Lower lobe of right lung (tissue), 2 donors: Measurements from ENCODE around the gene PLB1. TPM values are rescaled to one million over a fixed set of nuclear protein-coding genes. Genes with fewer than 3 reads are reported as not detected.
A peak's percentile ranks its signal among the peaks of the same experiment; 100 is the strongest.

ENCODE experiments used
- ATAC-seq, 2 donors: fragments of 200-7000 bp; cut with Tn5 transposase; one replicate each; pipeline ENCODE4 v1.9.1; 2020 to 2022; ENCODE audit warnings: mild to moderate bottlenecking in 2 of 2, moderate library complexity in 2 of 2
- DNase-seq: peaks from one replicate; pipeline ENCODE4 v3.0.0-alpha.2; 2020
- H3K27ac ChIP-seq: fragments of 200-600 bp; one replicate; pipeline ENCODE4 v1.8.0; 2022
- H3K27me3 ChIP-seq: fragments of 200-600 bp; one replicate; pipeline ENCODE4 v1.8.0; 2022; ENCODE audit warnings: low read depth
- H3K36me3 ChIP-seq: fragments of 200-600 bp; one replicate; pipeline ENCODE4 v1.8.0; 2022; ENCODE audit warnings: mild to moderate bottlenecking
- H3K4me1 ChIP-seq: fragments of 200-600 bp; one replicate; pipeline ENCODE4 v1.8.0; 2022
- H3K4me3 ChIP-seq: fragments of 200-600 bp; one replicate; pipeline ENCODE4 v1.8.0; 2022; ENCODE audit warnings: mild to moderate bottlenecking
- H3K9me3 ChIP-seq: fragments of 200-600 bp; one replicate; pipeline ENCODE4 v1.8.0; 2022
- CTCF ChIP-seq: fragments of 200-600 bp; IDR thresholded peaks from one replicate; pipeline ENCODE4 v1.8.0; 2022; ENCODE audit warnings: antibody characterized with exemption, mild to moderate bottlenecking
- intact Hi-C: fragments of 100-400 bp; cut with DNase I; formaldehyde crosslinking; loops from one replicate; pipeline ENCODE4 v1.11.0; 2022
- total RNA-seq: library from RNA; stranded (reverse); fragmentation: NEBNext Ultra II Directional; extraction: Animal tissue kit (Norgen Biotek cat#: 25700); gene quantifications from one replicate; pipeline ENCODE4 v1.2.1, GENCODE V29; 2021
- donor health status: DM: no; HTN: yes; CAD: no; lungs with severe emphysema.

PLB1 gene
- total RNA-seq, 1 donor from 2014 or later = 5.5 TPM

- intact Hi-C loops = no loop called here
- Histone ChIP-seq H3K4me1 (peaks cover 13% of the 10 kb centered on the region), H3K9me3 (no peaks in the 10 kb centered on the region), H3K4me3 (no peak overlapping the region), H3K27me3 (no peaks in the 10 kb centered on the region), H3K27ac (no peak overlapping the region), H3K36me3 (no peaks in the 10 kb centered on the region)
- ATAC-seq = peak; percentile 7 to 44
- TF ChIP-seq CTCF = no peak
- DNase-seq = no peak
These were observed 119.8 kb downstream of the PLB1 start for GRCh38 chr2:28615706-28616105.

- no peak for TF ChIP-seq CTCF
- Histone ChIP-seq H3K9me3 (no peaks in the 10 kb centered on the region), H3K27me3 (no peaks in the 10 kb centered on the region), H3K4me1 (peaks cover 21% of the 10 kb centered on the region), H3K36me3 (no peaks in the 10 kb centered on the region), H3K4me3 (no peak overlapping the region), H3K27ac (no peak overlapping the region)
- DNase-seq = no peak
- ATAC-seq = no peak
- intact Hi-C loops = no loop called here
These were observed 120.6 kb downstream of the PLB1 start for GRCh38 chr2:28616396-28616999.

GRCh38 chr2:28617502-28618184 is 121.8 kb downstream of the PLB1 start:
- TF ChIP-seq CTCF = no peak
- intact Hi-C loops = no loop called here
- Histone ChIP-seq H3K36me3 (no peaks in the 10 kb centered on the region), H3K27ac (no peak overlapping the region), H3K27me3 (no peaks in the 10 kb centered on the region), H3K9me3 (no peaks in the 10 kb centered on the region), H3K4me3 (no peak overlapping the region), H3K4me1 (peaks cover 32% of the 10 kb centered on the region)
- no peak for DNase-seq
- no peak for ATAC-seq

DNA sequence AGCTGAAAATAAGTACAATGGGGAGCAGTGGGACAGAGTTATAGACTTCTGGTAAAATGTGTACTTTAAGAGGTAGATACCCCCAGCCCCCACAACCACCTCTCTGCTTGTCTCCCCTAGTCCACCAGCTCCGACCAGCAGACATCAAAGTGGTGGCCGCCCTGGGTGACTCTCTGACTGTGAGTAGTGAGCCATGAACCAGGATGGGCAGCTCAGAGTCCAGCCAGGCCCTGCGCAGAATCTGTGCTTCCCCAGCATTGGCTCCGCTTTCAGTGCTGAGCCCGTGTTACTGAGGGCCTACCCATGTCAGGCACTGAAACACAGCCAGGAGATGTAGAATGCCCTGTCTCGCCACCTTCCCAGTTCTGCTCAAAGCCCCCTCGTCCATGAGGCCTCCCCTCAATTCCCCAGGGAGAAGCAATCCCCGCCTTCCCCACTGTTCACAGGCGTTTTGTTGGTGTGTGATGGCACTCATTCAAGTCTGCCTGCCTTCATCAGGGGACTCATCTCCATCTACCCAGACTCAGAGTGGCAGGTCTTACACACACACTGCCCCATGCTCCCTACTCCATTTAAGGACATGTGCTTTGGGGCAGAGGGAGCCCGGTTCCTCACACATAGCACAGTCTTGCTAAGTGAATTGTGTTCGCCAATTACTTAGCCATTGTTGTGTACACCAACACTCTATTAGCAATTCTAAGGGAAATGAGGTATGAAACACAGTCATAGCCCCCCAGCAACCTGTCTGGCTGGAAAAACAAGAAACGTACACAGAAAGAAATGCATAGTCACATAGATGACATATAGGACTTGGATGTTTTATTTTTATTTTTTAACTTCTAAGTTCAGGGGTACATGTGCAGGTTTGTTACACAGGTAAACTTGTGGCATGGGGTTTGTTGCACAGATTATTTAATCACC is 122.6 kb downstream of the PLB1 start:
- ATAC-seq (no peak), DNase-seq (no peak)
- no peak overlapping the region for H3K27ac ChIP-seq
- H3K27me3 ChIP-seq = no peaks in the 10 kb centered on the region
- H3K4me3 ChIP-seq = no peak overlapping the region
- TF ChIP-seq CTCF = no peak
- H3K4me1 ChIP-seq = peaks cover 32% of the 10 kb centered on the region
- H3K36me3 ChIP-seq = no peaks in the 10 kb centered on the region
- H3K9me3 ChIP-seq = no peaks in the 10 kb centered on the region
- intact Hi-C loops = no loop called here

DNA sequence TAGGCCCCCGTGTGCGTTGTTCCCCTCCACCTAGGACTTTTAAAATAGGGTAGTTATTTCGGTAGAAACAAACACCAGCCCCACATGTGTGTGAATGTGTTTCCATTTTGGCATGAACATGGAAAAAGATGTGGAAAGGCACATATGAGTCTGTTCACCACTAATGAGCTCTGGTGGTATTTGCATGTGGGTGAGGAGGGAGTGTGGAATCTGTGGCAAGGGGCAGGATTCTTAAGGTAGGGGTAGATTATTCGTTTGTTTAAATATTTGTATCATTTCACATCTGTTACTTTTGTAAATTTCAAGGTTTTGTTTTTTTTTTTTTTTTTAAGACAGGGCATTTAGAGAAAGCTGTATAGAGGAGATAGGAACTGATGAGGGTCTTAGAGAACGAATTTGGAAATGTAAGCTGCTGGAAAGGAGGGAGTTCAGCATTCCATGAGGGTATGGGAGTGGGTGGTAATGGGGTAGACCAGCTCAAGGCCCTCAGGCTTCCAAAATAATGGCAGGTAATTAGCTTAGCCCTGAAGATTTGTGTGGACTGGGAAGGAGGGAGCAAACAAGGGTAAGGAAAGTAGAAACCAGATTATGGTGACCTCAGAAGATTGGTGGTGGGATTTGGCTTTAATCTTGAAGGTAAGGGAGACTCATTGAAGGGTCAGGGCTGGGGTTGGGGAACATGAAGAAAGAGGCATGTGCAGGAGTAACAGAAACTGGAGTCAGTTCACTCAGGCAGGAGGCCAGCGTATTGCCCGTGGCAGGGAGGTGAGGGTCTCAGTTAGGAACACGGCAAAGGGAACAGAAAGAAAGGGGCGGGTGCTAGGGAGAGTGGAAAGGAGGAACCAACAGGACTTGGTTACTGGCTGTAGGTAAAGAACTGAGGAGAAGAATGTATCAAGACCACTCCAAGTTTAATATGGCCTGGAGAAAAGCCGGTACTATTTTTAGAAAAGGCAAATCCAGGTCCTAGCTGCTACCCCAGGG is 123.6 kb downstream of the PLB1 start:
- Histone ChIP-seq H3K27ac (peak overlapping the region; percentile 91), H3K9me3 (no peaks in the 10 kb centered on the region), H3K27me3 (no peaks in the 10 kb centered on the region), H3K4me1 (peaks cover 33% of the 10 kb centered on the region), H3K4me3 (no peak overlapping the region), H3K36me3 (no peaks in the 10 kb centered on the region)
- ATAC-seq (no peak), DNase-seq (no peak)
- TF ChIP-seq CTCF = no peak
- intact Hi-C loops = no loop called here
